HG03097 (cell line): Measurements from ENCODE around the gene UNC5A.

Source experiments
- ATAC-seq: cut with Tn5 transposase; IDR thresholded peaks from one replicate; pipeline ENCODE4 v1.9.1; 2021; ENCODE audit not compliant: unreplicated experiment, low FRiP score

UNC5A gene

GRCh38 chr5:176810081-176810597 lies at the start of gene UNC5A:
UNC5A (plus strand) TSS chr5:176810559; CDS start chr5:176810751, 192 bp downstream.
- ATAC-seq, result no peak

GRCh38 chr5:176761755-176762154 lies 48.6 kb upstream of the UNC5A start:
- no peak for ATAC-seq

- no peak for ATAC-seq
Observed at GRCh38 chr5:176762489-176762888, 47.9 kb upstream of the UNC5A start.

GRCh38 chr5:176765687-176766086 lies 44.7 kb upstream of the UNC5A start:
- no peak for ATAC-seq

- no peak for ATAC-seq
Observed at GRCh38 chr5:176768174-176768970, 42.0 kb upstream of the UNC5A start.

GRCh38 chr5:176769911-176770310 lies 40.4 kb upstream of the UNC5A start:
- ATAC-seq, result no peak

- no peak for ATAC-seq
Observed at GRCh38 chr5:176770431-176770830, 39.9 kb upstream of the UNC5A start.

- no peak for ATAC-seq
Observed at GRCh38 chr5:176771102-176771845, 39.1 kb upstream of the UNC5A start.

- no peak for ATAC-seq
Observed at GRCh38 chr5:176772271-176773210, 37.8 kb upstream of the UNC5A start.

GRCh38 chr5:176773408-176774035 lies 36.8 kb upstream of the UNC5A start:
- no peak for ATAC-seq

GRCh38 chr5:176774216-176775171 lies 35.9 kb upstream of the UNC5A start:
- ATAC-seq, result no peak

GRCh38 chr5:176775409-176775808 lies 35.0 kb upstream of the UNC5A start:
- no peak for ATAC-seq

- no peak for ATAC-seq
Observed at GRCh38 chr5:176776141-176776865, 34.1 kb upstream of the UNC5A start.

GRCh38 chr5:176776916-176777315 lies 33.4 kb upstream of the UNC5A start:
- ATAC-seq, result no peak

GRCh38 chr5:176778921-176779465 lies 31.4 kb upstream of the UNC5A start:
- no peak for ATAC-seq

GRCh38 chr5:176779537-176779936 lies 30.8 kb upstream of the UNC5A start:
- ATAC-seq, result no peak

GRCh38 chr5:176780176-176781053 lies 29.9 kb upstream of the UNC5A start:
- ATAC-seq, result no peak
